A549 (cell line): Measurements from ENCODE around the gene C16orf46.

Source experiments
- CEBPB ChIP-seq, 2 experiments: fragments of >200 bp in 1 of 2; sonication (Bioruptor Twin) in 1 of 2; formaldehyde crosslinking in 1 of 2; IDR thresholded peaks; 2 replicates each; pipeline ENCODE4 v1.6.1; 2012 to 2016
- CHD2 ChIP-seq: fragments of 150-350 bp; IDR thresholded peaks from 2 replicates; pipeline ENCODE4 v1.6.1; 2014; ENCODE audit warnings: low read length; ENCODE audit not compliant: partially characterized antibody
- EP300 ChIP-seq, 2 experiments: fragments of >200 bp; sonication (Bioruptor Twin); formaldehyde crosslinking; IDR thresholded peaks; 2 replicates in 1 of 2; 3 replicates in 1 of 2; pipeline ENCODE4 v1.6.1; 2016 to 2017
- JUNB ChIP-seq: fragments of >200 bp; sonication (Bioruptor Twin); formaldehyde crosslinking; IDR thresholded peaks from 2 replicates; pipeline ENCODE4 v1.6.1; 2016
- MAZ ChIP-seq: fragments of 150-350 bp; IDR thresholded peaks from 2 replicates; pipeline ENCODE4 v1.6.1; 2014; ENCODE audit warnings: antibody characterized with exemption, low read depth, low read length, borderline replicate concordance

GRCh38 chr16:81053761-81054160, 23.3 kb downstream of the C16orf46 start:
- no peak for TF ChIP-seq EP300 (IDR thresholded peaks at IDR 0.05)
- TF ChIP-seq CEBPB (IDR thresholded peaks at IDR 0.05) = no peak
- TF ChIP-seq JUNB = no peak
- no peak for TF ChIP-seq MAZ
- no peak for TF ChIP-seq CHD2
